Karpas-422 (cell line): Measurements from ENCODE around the gene C5AR1. TPM values are rescaled to one million over a fixed set of nuclear protein-coding genes. Genes with fewer than 3 reads are reported as not detected.

Experiments used
- DNase-seq: peaks from one replicate; pipeline ENCODE4 v3.0.0-alpha.2; 2015
- H2AFZ ChIP-seq: fragments of 200-600 bp; sonication (generic); 2 replicates; pipeline ENCODE4 v1.6.1; 2014; ENCODE audit warnings: antibody characterized with exemption, low read length, mixed read lengths
- H3K27ac ChIP-seq: fragments of 200-600 bp; sonication (generic); 2 replicates; pipeline ENCODE4 v1.5.1; 2014; ENCODE audit warnings: mild to moderate bottlenecking, low read length, moderate library complexity
- H3K27me3 ChIP-seq: fragments of 200-600 bp; sonication (generic); 2 replicates; pipeline ENCODE4 v1.6.1; 2014; ENCODE audit warnings: low read length, mixed read lengths
- H3K36me3 ChIP-seq: fragments of 200-600 bp; sonication (generic); 2 replicates; pipeline ENCODE4 v1.6.1; 2014; ENCODE audit warnings: low read length, mixed read lengths; ENCODE audit not compliant: insufficient read depth
- H3K4me1 ChIP-seq: fragments of 200-600 bp; sonication (generic); 2 replicates; pipeline ENCODE4 v1.6.1; 2014; ENCODE audit warnings: mild to moderate bottlenecking, low read length, mixed read lengths
- H3K4me2 ChIP-seq: fragments of 200-600 bp; sonication (generic); 2 replicates; pipeline ENCODE4 v1.6.1; 2014; ENCODE audit warnings: low read length, low read depth, mild to moderate bottlenecking; ENCODE audit not compliant: poor library complexity, severe bottlenecking
- H3K4me3 ChIP-seq: fragments of 200-600 bp; sonication (generic); 2 replicates; pipeline ENCODE4 v1.5.1; 2014; ENCODE audit warnings: mild to moderate bottlenecking, antibody characterized with exemption, low read length, mixed read lengths
- H3K79me2 ChIP-seq: fragments of 200-600 bp; sonication (generic); 2 replicates; pipeline ENCODE4 v1.6.1; 2014; ENCODE audit warnings: mild to moderate bottlenecking, low read length, mixed read lengths
- H3K9ac ChIP-seq: fragments of 200-600 bp; sonication (generic); 2 replicates; pipeline ENCODE4 v1.6.0; 2014; ENCODE audit warnings: low read length
- H3K9me2 ChIP-seq: fragments of 200-600 bp; sonication (generic), shearing (Covaris generic); replicated peaks from 2 replicates; pipeline ENCODE4 v1.6.0; 2014; ENCODE audit warnings: mild to moderate bottlenecking, low read length, moderate library complexity; ENCODE audit not compliant: insufficient read depth
- H3K9me3 ChIP-seq: fragments of 300-700, 200-600 bp; sonication (generic); 2 replicates; pipeline ENCODE4 v1.6.1; 2014; ENCODE audit warnings: low read length, mixed read lengths
- H4K20me1 ChIP-seq: fragments of 200-600 bp; sonication (generic); 2 replicates; pipeline ENCODE4 v1.6.1; 2014; ENCODE audit warnings: mild to moderate bottlenecking, antibody characterized with exemption, low read length, low read depth; ENCODE audit not compliant: insufficient read depth
- total RNA-seq: library from RNA; depleted of rRNA; stranded (reverse); fragments of >200 nt; shearing (Covaris generic); gene quantifications from 2 replicates; pipeline ENCODE4 v1.2.3, GENCODE V29; 2014; ENCODE audit warnings: low replicate concordance

Gene C5AR1
- total RNA-seq, 1 experiment from 2014 or later: 0.41 TPM

GRCh38 chr19:47270408-47270807 lies 39.3 kb upstream of the C5AR1 start:
- Histone ChIP-seq H3K27ac (no peak overlapping the region), H3K4me3 (no peak overlapping the region), H4K20me1 (0 out of 2 replicates have a peak, but pooled peaks cover 6% of the 10 kb centered on the region), H3K4me2 (no peak overlapping the region), H3K9ac (no peak overlapping the region), H3K9me2 (no peaks in the 10 kb centered on the region), H3K9me3 (no peaks in the 10 kb centered on the region), H3K4me1 (peaks cover 13% of the 10 kb centered on the region), H3K36me3 (no peaks in the 10 kb centered on the region), H2AFZ (no peak overlapping the region), H3K27me3 (no peaks in the 10 kb centered on the region), H3K79me2 (peaks cover under 1% of the 10 kb centered on the region; the same call in 1 of the 2 replicates)
- DNase-seq: no peak

GRCh38 chr19:47271949-47272348 lies 37.7 kb upstream of the C5AR1 start:
- H3K27me3 ChIP-seq: no peaks in the 10 kb centered on the region
- no peak overlapping the region for H2AFZ ChIP-seq
- H3K27ac ChIP-seq: no peak overlapping the region
- no peaks in the 10 kb centered on the region for H3K9me3 ChIP-seq
- H4K20me1 ChIP-seq: 0 out of 2 replicates have a peak, but pooled peaks cover 15% of the 10 kb centered on the region
- peaks cover 5% of the 10 kb centered on the region; the same call in 1 of the 2 replicates for H3K79me2 ChIP-seq
- DNase-seq: no peak
- H3K36me3 ChIP-seq: no peaks in the 10 kb centered on the region
- no peak overlapping the region for H3K4me3 ChIP-seq
- no peak overlapping the region for H3K9ac ChIP-seq
- H3K4me1 ChIP-seq: peaks cover 26% of the 10 kb centered on the region
- H3K4me2 ChIP-seq: no peak overlapping the region
- H3K9me2 ChIP-seq: no peaks in the 10 kb centered on the region

DNA sequence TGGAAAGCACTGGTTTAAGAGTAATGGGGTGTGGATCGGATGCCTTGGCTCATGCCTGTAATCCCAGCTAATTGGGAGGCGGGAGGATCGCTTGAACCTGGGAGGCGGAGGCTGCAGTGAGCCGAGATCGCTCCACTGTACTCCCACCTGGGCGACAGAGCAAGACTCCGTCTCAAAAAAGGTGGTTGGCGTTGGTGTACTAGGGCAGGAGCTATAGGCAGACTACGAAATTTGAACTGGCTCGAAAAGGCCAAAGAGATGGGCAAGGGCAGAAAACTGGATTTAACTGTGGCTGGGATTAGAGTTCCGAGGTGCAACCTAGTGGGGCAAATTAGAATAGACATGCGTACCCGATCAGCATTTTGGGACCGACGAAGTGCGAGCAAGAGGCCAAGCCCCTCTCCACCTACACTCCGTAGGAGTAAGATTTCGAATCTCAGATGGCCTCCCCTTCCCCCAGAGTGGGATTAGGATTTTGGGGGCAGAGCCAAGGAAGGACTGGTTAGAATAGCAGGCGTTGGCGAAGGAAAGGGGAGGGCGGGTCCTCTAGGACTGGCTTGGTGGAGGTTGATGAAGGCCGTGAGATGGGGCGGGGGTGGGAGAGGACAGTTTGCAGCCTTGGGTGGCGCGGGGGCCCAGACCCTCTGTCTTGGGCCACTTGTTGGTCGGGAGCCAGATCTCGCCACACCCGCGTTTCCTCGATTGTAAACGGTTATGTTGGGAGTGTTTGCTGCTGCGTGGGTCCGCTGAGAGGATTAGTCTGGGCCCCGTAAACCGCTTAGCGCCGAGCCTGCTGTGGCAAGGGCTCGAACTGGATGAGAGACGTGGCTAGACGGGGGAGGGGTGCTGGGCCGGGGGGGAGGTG lies 37.0 kb upstream of the C5AR1 start:
- Histone ChIP-seq H4K20me1 (0 out of 2 replicates have a peak, but pooled peaks cover 15% of the 10 kb centered on the region), H3K79me2 (peaks cover 5% of the 10 kb centered on the region; the same call in 1 of the 2 replicates), H3K4me1 (peaks cover 33% of the 10 kb centered on the region), H3K4me2 (peak overlapping the region; percentile 99), H3K9me2 (no peaks in the 10 kb centered on the region), H3K4me3 (peak overlapping the region; percentile 90), H3K9me3 (no peaks in the 10 kb centered on the region), H3K27me3 (no peaks in the 10 kb centered on the region), H3K27ac (peak overlapping the region; percentile 86), H3K36me3 (no peaks in the 10 kb centered on the region), H3K9ac (peak overlapping the region; percentile 95), H2AFZ (no peak overlapping the region)
- peak; percentile 53 for DNase-seq

GRCh38 chr19:47273313-47274070 lies 36.2 kb upstream of the C5AR1 start:
- Histone ChIP-seq H3K9ac (peak overlapping the region; percentile 95), H3K36me3 (no peaks in the 10 kb centered on the region), H3K9me3 (no peaks in the 10 kb centered on the region), H3K4me2 (peak overlapping the region; percentile 99), H3K4me1 (peaks cover 37% of the 10 kb centered on the region), H4K20me1 (0 out of 2 replicates have a peak, but pooled peaks cover 15% of the 10 kb centered on the region), H3K4me3 (peak overlapping the region; percentile 90), H3K27me3 (no peaks in the 10 kb centered on the region), H2AFZ (peak overlapping the region; percentile 56; the same call in 1 of the 2 replicates), H3K9me2 (no peaks in the 10 kb centered on the region), H3K79me2 (peaks cover 5% of the 10 kb centered on the region; the same call in 1 of the 2 replicates), H3K27ac (peak overlapping the region; percentile 86)
- DNase-seq: peak; percentile 96

GRCh38 chr19:47274071-47274890 lies 35.4 kb upstream of the C5AR1 start, which contains the start of gene INAFM1:
TSS of gene INAFM1 (plus strand) at chr19:47274885. CDS start at chr19:47274920, 35 bp downstream.
- Histone ChIP-seq H3K4me3 (peak within 1 kb of the TSS; percentile 90), H3K9me3 (no peaks in the 10 kb centered on the region), H3K27ac (peak within 1 kb of the TSS; percentile 86), H2AFZ (peak within 1 kb of the TSS; percentile 56; the same call in 1 of the 2 replicates), H3K9ac (peak within 1 kb of the TSS; percentile 95), H3K4me2 (peak within 1 kb of the TSS; percentile 99), H4K20me1 (0 out of 2 replicates have a peak, but pooled peaks cover 15% of the 10 kb centered on the region), H3K27me3 (no peaks in the 10 kb centered on the region), H3K9me2 (no peaks in the 10 kb centered on the region), H3K36me3 (no peaks in the 10 kb centered on the region), H3K79me2 (peaks cover 5% of the 10 kb centered on the region; the same call in 1 of the 2 replicates), H3K4me1 (peaks cover 37% of the 10 kb centered on the region)
- DNase-seq: peak; percentile 98

- Histone ChIP-seq H3K9ac (peak overlapping the region; percentile 74), H2AFZ (no peak overlapping the region), H3K27ac (no peak overlapping the region)
Measured at GRCh38 chr19:47274891-47275761, 34.5 kb upstream of the C5AR1 start.

More at GRCh38 chr19:47274891-47275761, 34.5 kb upstream of the C5AR1 start:
- DNase-seq: peak; percentile 51
- peak overlapping the region; percentile 80 for H3K4me3 ChIP-seq
- no peaks in the 10 kb centered on the region for H3K27me3 ChIP-seq
- H3K79me2 ChIP-seq: peaks cover 5% of the 10 kb centered on the region; the same call in 1 of the 2 replicates
- no peaks in the 10 kb centered on the region for H3K9me2 ChIP-seq
- peak overlapping the region; percentile 87 for H3K4me2 ChIP-seq
- 0 out of 2 replicates have a peak, but pooled peaks cover 15% of the 10 kb centered on the region for H4K20me1 ChIP-seq
- H3K36me3 ChIP-seq: no peaks in the 10 kb centered on the region
- no peaks in the 10 kb centered on the region for H3K9me3 ChIP-seq
- H3K4me1 ChIP-seq: peaks cover 37% of the 10 kb centered on the region
